Neural cell (in vitro differentiated cells): ENCODE results near the gene PPP2R1A.

Experiments used
- EZH2 ChIP-seq: fragments of 200-600, 300-800 bp; shearing (Covaris generic), sonication (generic); IDR thresholded peaks from 2 replicates; pipeline ENCODE4 v1.6.1; 2014; ENCODE audit warnings: antibody characterized with exemption, low read length, borderline replicate concordance, mild to moderate bottlenecking; ENCODE audit not compliant: insufficient read depth, poor library complexity, severe bottlenecking
- POLR2AphosphoS5 ChIP-seq: IDR thresholded peaks from 2 replicates; pipeline ENCODE4 v1.6.1; 2012
- SMC3 ChIP-seq: fragments of 450-650 bp; conservative IDR thresholded peaks from 2 replicates; pipeline ENCODE4 v1.6.1; 2014; ENCODE audit warnings: antibody characterized with exemption, mild to moderate bottlenecking, moderate library complexity; ENCODE audit not compliant: poor library complexity
- TAF1 ChIP-seq: IDR thresholded peaks from 2 replicates; pipeline ENCODE4 v1.6.1; 2012; ENCODE audit warnings: low read depth
- TF ChIP-seq, protein P1 (sequence below): fragments of 450-650 bp; IDR thresholded peaks from 2 replicates; pipeline ENCODE4 v1.5.1; 2014; ENCODE audit warnings: antibody characterized with exemption, mild to moderate bottlenecking, moderate library complexity; ENCODE audit not compliant: poor library complexity, severe bottlenecking
- TF ChIP-seq, protein P2 (sequence below): IDR thresholded peaks from 2 replicates; pipeline ENCODE4 v1.6.1; 2012; ENCODE audit warnings: borderline replicate concordance

DNA sequence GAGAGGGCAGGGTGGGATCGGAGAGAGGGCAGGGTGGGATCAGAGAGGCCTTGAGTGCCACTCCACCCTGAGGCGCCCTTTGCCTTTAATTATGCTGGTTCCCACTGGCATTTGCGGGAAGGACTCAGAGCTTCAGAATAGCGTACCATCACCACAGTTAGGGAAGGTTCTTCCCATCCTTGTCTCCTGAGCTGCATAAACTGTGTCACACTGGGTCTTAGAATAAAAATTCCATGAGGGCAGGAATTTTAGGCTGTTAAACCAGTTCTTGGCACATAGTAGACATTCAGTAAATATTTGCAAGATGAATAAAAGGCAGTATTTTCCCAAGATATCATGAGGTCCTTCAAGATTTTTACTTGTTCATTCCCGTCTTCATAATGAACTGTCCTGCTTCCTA is 24.4 kb downstream of the PPP2R1A start:
- TF ChIP-seq POLR2AphosphoS5 (no peak), SMC3 (no peak), EZH2 (no peak), TAF1 (no peak)
- TF ChIP-seq, protein P1, sequence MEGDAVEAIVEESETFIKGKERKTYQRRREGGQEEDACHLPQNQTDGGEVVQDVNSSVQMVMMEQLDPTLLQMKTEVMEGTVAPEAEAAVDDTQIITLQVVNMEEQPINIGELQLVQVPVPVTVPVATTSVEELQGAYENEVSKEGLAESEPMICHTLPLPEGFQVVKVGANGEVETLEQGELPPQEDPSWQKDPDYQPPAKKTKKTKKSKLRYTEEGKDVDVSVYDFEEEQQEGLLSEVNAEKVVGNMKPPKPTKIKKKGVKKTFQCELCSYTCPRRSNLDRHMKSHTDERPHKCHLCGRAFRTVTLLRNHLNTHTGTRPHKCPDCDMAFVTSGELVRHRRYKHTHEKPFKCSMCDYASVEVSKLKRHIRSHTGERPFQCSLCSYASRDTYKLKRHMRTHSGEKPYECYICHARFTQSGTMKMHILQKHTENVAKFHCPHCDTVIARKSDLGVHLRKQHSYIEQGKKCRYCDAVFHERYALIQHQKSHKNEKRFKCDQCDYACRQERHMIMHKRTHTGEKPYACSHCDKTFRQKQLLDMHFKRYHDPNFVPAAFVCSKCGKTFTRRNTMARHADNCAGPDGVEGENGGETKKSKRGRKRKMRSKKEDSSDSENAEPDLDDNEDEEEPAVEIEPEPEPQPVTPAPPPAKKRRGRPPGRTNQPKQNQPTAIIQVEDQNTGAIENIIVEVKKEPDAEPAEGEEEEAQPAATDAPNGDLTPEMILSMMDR: no peak
- TF ChIP-seq, protein P2, sequence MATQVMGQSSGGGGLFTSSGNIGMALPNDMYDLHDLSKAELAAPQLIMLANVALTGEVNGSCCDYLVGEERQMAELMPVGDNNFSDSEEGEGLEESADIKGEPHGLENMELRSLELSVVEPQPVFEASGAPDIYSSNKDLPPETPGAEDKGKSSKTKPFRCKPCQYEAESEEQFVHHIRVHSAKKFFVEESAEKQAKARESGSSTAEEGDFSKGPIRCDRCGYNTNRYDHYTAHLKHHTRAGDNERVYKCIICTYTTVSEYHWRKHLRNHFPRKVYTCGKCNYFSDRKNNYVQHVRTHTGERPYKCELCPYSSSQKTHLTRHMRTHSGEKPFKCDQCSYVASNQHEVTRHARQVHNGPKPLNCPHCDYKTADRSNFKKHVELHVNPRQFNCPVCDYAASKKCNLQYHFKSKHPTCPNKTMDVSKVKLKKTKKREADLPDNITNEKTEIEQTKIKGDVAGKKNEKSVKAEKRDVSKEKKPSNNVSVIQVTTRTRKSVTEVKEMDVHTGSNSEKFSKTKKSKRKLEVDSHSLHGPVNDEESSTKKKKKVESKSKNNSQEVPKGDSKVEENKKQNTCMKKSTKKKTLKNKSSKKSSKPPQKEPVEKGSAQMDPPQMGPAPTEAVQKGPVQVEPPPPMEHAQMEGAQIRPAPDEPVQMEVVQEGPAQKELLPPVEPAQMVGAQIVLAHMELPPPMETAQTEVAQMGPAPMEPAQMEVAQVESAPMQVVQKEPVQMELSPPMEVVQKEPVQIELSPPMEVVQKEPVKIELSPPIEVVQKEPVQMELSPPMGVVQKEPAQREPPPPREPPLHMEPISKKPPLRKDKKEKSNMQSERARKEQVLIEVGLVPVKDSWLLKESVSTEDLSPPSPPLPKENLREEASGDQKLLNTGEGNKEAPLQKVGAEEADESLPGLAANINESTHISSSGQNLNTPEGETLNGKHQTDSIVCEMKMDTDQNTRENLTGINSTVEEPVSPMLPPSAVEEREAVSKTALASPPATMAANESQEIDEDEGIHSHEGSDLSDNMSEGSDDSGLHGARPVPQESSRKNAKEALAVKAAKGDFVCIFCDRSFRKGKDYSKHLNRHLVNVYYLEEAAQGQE: no peak
